NCI-H2227 (cell line): ENCODE data around the gene ZNF280A.
"Not testable (repeated sequence)": the region's sequence is repeated elsewhere in the genome, so short reads cannot be mapped to it uniquely, and the experiment has no call there.

ENCODE experiments used
- DNase-seq: peaks from one replicate; lab custom pipeline; 2025; ENCODE audit not compliant: unreplicated experiment; lab: John Stamatoyannopoulos, UW

The ZNF280A gene

GRCh38 chr22:22471104-22471503 lies 49.0 kb downstream of the ZNF280A start:
- not testable (repeated sequence) for DNase-seq

DNA sequence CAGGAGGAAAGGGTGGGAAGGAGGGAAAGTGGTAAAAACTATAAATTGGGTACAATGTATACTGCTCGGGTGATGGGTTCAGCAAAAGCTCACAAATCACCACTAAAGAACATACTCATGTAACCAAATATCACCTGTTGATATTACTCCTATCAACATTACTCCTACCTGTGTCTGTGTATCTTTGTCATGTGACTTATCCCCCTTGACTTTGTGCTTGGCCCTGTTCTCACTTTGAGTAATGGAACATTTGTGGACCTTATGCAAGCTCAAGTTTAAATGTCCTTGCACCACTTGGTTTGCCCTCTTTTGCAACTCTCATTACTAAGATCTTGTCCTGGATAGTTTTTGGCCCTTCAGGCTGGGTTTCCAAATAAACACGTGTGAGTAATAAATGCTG lies 50.5 kb downstream of the ZNF280A start:
- no peak for DNase-seq

DNA sequence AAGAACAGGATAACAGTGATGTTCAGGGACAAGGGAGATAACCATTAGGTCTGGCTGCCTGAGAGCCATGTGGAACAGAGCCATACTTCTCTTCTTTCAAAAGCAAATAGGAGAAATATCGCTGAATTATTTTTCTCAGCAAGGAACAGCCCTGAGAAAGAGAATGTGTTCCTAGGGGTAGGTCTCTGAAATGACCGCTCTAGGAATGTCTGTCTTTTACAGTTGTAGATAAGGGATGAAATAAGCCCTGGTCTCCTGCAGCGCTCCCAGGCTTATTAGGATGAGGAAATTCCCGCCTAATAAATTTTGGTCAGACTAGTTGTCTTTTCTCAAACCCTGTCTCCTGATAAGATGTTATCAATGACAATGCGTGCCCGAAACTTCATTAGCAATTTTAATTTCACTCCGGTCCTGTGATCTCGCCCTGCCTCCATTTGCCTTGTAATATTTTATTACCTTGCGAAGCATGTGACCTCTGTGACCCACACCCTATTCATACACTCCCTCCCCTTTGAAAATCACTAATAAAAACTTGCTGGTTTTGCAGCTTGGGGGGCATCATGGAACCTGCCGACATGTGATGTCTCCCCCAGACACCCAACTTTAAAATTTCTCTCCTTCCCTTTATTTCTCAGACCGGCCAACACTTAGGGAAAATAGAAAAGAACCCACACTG lies 51.1 kb downstream of the ZNF280A start:
- not testable (repeated sequence) for DNase-seq

GRCh38 chr22:22467112-22467511 lies 53.0 kb downstream of the ZNF280A start:
- DNase-seq, result no peak

DNA sequence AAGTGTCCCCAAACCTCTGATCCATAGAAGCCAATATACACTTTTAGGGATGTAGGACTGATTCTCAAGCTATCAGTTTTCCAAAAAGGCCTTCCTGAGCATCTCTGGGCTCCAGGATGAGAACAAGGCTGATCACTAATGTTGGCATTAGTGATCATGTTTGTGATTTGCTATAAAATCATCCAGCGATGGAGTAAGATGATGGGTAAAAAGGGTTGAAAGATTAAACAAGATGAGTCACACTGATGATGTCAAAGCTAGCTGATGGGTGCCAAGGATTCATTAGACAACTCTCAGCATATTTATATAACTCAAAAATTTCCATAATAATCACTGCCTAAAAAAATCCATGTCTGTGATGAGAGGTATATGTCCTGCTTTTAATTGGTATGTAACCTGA lies 54.3 kb downstream of the ZNF280A start:
- no peak for DNase-seq

DNA sequence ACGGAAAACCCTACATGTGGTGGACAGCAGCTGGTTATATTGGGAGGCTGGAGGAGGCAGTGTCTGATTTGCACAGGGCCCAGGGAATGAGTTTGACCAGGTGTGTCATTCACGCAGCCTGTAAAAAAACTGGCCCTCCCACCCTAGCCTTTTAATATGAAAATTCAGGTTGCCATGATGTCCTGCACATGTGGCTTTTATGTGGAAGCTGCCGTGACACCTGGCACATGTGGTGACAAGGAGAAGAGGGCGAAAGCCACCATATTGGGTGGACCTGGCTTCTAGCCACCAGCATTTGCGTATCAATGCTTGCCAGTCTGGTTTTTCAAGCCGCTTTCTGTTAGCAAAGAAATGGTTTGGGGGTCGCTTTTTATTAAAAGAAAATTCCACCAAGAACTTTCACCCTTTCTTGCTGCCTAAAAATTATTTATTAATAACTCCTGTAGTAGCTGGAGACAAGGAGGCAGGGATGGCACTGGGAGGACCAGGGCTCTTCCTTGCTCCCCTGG lies 54.9 kb downstream of the ZNF280A start:
- no peak for DNase-seq

DNA sequence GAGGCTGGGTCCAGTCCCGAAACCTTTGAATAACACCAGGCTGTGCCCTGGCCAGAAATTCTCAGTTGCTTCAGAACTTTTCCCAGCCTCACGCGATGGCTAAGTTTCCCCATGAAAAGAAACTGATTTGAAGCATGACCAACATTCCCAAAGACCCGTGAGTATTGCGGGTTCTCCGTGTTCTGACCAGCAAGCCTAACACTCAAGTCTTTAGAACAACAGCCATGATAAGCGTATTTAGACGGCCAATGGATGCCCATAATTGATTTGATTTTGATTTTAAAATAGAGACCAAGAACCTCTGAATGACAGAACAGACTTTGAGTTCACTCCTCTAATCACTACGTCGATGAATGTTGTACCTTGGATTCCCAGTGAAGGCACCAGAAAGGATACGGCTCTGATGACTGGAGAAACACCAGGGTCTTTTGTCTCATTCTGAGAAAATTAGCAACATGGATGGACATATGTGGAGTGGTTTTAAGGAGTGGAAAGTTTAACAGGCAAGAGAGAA lies 55.5 kb downstream of the ZNF280A start:
- no peak for DNase-seq

DNA sequence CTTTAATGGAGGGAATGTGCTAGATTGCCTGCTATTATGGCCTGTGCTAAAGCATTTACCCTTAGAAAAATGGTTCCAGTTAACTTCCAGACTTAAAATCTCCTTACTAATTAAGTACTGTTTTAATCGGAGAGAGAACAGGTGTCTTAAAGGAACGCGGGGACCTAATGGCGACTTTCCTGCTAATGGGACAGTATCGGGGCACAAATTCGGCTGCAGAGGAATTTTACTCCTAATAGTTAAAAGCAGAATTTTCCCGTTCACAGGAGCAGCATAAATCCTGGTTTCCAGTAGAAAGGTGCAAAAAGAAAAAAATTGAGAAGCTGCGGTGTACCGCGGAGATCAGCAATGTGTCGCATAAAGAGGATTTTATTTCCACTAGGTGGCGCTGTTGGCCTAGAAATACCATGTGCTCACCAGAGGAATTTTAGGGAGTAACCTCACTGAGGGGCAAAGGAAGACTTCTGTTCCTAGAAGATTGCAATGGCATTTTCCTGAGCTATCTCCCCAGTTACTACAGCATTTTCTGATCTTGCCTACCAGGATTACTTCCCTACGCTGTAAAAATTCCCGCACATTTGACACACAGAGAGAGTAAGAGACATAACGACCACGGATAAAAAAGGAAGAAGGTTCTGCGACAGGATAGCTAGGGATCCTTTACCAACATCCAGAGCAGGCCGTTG lies 56.1 kb downstream of the ZNF280A start:
- peak; percentile 76 for DNase-seq
